ENCODE data around the gene PPP6R2. TPM values are rescaled to one million over a fixed set of nuclear protein-coding genes. Genes with fewer than 3 reads are reported as not detected.

Gene PPP6R2
- total RNA-seq, 4 donors from 2014 or later = 23.8 to 86.3 (median 37.0) TPM

DNA sequence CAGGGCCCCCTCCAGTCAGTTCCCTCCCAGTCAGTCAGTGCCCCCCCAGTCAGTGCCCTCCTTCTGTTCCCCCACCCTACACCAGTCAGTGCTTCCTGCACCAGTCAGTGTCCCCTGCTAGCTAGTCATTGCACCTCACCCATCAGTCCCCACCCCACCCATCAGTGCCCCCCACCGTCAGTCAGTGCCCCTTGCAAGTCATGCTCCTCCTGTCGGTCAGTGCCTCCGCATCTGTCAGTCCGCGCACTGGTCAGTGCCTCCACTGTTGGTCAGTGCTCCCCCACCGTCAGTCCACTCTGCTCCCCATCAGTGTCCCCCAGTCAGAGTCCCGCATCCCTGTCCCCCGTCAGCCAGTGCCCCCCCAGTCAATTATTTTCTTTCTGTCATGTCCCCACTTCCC lies 3.3 kb downstream of the PPP6R2 start:
- TF ChIP-seq, protein P1, sequence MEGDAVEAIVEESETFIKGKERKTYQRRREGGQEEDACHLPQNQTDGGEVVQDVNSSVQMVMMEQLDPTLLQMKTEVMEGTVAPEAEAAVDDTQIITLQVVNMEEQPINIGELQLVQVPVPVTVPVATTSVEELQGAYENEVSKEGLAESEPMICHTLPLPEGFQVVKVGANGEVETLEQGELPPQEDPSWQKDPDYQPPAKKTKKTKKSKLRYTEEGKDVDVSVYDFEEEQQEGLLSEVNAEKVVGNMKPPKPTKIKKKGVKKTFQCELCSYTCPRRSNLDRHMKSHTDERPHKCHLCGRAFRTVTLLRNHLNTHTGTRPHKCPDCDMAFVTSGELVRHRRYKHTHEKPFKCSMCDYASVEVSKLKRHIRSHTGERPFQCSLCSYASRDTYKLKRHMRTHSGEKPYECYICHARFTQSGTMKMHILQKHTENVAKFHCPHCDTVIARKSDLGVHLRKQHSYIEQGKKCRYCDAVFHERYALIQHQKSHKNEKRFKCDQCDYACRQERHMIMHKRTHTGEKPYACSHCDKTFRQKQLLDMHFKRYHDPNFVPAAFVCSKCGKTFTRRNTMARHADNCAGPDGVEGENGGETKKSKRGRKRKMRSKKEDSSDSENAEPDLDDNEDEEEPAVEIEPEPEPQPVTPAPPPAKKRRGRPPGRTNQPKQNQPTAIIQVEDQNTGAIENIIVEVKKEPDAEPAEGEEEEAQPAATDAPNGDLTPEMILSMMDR (IDR thresholded peaks at IDR 0.05; ENCODE audit: low read depth) = no peak

DNA sequence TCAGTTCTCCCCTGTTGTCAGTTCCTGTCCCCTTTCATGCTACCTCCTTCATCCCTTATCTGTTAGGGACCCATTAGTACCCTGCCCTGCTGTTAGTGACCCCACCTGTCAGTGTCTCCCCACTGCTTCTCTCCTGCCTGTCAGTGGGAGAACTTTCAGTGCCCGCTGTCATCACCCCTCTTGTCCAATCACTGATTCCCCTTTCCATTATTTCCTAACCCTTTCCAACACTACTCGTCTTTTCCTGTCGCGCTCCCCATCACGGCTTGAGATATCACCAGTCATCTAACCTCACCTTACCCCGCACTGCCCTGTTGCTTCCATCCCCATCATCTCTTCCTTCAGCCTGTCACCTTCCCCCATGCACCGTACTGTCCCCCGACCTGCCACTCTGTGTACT lies 4.0 kb downstream of the PPP6R2 start:
- TF ChIP-seq, protein P1 (IDR thresholded peaks at IDR 0.05; ENCODE audit: low read depth) = no peak

DNA sequence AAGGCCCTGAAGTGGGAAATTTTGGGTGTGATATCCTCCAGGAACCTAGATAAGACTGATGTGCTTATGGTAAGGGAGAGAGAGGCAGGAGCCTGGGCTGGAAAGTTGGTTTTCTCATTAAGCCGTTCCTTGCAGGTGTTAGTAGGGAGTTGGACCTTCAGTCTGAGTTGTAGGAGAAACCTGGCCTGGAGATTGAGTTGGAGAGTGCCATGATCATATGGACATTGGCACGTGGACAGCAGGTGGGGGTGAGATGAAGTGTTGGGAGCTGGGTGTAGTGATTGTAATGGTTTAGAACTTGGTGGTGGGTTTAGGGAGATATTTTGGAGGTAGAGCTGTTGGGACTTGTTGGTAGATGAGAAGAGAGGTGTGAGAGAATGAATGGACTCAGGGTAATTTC lies 4.9 kb downstream of the PPP6R2 start:
- TF ChIP-seq, protein P1 (IDR thresholded peaks at IDR 0.05; ENCODE audit: low read depth) = no peak

DNA sequence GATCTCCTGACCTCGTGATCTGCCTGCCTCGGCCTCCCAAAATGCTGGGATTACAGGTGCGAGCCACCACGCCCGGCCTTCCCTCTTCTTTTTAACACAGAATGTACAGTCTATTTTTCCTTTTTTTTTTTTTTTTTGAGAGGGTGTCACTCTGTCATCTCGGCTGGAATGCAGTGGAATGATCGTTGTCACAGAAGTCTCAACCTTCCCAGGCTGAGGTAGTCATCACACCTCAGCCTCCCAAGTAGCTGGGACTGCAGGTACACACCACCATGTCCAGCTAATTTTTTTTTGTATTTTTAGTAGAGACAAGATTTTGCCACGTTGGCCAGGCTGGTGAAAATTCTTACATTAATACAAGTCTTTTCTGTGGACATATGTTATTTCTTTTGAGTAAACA lies 13.1 kb downstream of the PPP6R2 start:
- TF ChIP-seq, protein P1 (IDR thresholded peaks at IDR 0.05; ENCODE audit: low read depth) = no peak

DNA sequence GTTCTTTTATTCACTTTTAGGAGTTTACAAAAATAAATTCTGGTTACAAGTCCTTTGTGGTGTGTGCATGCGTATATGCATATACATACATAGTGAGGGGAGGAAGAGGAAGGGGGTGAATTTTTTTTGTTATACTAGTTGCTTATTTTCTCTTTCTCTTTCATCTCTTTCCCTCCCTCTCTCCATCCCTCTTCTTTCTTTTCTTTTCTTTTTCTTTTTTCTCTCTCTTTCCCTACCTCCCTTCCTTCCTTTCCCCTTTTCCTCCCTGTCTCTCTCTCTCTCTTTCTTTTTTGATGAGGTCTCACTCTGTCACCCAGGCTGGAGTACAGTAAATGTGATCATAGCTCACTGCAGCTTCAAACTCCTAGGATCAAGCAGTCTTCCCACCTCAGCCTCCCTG lies 14.1 kb downstream of the PPP6R2 start:
- TF ChIP-seq, protein P1 (IDR thresholded peaks at IDR 0.05; ENCODE audit: low read depth) = no peak

DNA sequence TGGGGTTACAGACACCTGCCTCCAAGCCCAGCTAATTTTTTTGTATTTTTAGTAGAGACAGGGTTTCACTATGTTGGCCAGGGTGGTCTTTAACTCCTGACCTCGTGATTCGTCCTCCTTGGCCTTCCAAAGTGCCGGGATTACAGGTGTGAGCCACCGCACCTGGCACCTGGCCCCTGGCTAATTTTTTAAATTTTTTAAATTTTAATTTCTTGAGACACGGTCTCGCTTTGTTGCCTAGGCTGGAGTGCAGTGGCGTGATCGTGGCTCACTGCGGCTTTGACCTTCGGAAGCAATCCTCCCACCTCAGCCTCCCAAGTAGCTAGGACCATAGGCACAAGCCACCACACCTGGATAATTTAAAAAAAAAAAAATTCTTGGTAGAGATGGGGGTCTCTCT lies 14.6 kb downstream of the PPP6R2 start:
- TF ChIP-seq, protein P1 (IDR thresholded peaks at IDR 0.05; ENCODE audit: low read depth) = no peak

DNA sequence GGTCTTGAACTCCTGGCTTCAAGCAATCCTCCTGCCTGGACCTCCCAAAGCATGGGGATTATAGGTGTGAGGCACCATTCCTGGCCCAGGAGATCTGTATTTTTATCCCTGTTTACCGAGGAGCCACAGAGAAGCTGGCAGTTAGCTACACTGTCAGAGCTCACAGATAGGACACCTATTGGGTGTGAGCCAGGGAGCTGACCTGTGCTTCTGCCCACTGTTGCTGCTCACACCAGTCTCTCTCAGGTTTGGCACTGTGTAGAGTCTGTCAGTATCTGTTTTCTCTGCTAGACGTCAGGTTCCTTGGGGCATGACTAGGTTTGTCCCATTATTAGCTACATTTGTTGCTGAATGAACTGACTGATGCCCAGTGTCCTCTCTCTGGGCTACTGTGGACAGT lies 17.5 kb downstream of the PPP6R2 start:
- TF ChIP-seq, protein P1 (IDR thresholded peaks at IDR 0.05; ENCODE audit: low read depth) = no peak

Measured in subcutaneous adipose tissue (tissue), 4 donors.